HEK293 (cell line): ENCODE results near the gene LNX1.

Experiments
- PRDM4 ChIP-seq: fragments of 450-650 bp; formaldehyde crosslinking; IDR thresholded peaks from 2 replicates; pipeline ENCODE4 v1.5.1; 2017; ENCODE audit warnings: missing biosample characterization, missing genetic modification characterization
- ZBTB11 ChIP-seq: fragments of 450-650 bp; formaldehyde crosslinking; conservative IDR thresholded peaks from 2 replicates; pipeline ENCODE4 v1.5.1; 2016; ENCODE audit warnings: low read depth, missing biosample characterization, missing genetic modification characterization
- ZEB2 ChIP-seq: fragments of 450-650 bp; formaldehyde crosslinking; IDR thresholded peaks from 2 replicates; pipeline ENCODE4 v1.5.1; 2016; ENCODE audit warnings: missing biosample characterization, missing genetic modification characterization
- ZNF239 ChIP-seq: fragments of 450-650 bp; formaldehyde crosslinking; IDR thresholded peaks from 2 replicates; pipeline ENCODE4 v1.5.1; 2016; ENCODE audit warnings: missing biosample characterization, missing genetic modification characterization
- ZNF560 ChIP-seq: fragments of 450-650 bp; formaldehyde crosslinking; IDR thresholded peaks from 2 replicates; pipeline ENCODE4 v1.5.1; 2017; ENCODE audit warnings: missing biosample characterization, missing genetic modification characterization, borderline replicate concordance
- ZNF561 ChIP-seq: fragments of 450-650 bp; IDR thresholded peaks from 2 replicates; pipeline ENCODE4 v1.5.1; 2018; ENCODE audit warnings: missing biosample characterization, missing genetic modification characterization, borderline replicate concordance
- TF ChIP-seq, protein P1 (sequence below): fragments of 450-650 bp; formaldehyde crosslinking; IDR thresholded peaks from 2 replicates; pipeline ENCODE4 v1.5.1; 2016; ENCODE audit warnings: missing biosample characterization, missing genetic modification characterization

DNA sequence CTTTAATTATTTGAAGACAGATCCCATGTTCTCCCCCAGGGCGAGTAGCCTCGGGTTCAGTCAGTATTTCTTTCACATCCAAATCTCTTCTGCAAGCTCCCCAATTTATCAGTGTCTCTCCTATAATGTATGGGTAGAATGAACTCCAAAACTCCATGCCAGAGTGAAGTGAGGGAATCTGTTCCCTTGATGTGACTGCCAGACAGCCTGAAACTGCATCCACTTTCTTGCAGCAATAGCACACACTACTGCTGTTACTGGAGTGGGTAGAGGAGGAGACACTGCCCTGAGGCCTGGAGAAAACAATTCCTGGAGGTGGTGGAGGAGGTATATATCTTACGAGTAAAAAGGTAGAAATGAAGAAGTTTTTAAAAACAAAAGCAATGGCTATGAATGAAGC lies 11.0 kb downstream of the LNX1 start:
- TF ChIP-seq ZEB2, result no peak
- no peak for TF ChIP-seq ZNF239 (tag by site-specific recombination)
- TF ChIP-seq, protein P1, sequence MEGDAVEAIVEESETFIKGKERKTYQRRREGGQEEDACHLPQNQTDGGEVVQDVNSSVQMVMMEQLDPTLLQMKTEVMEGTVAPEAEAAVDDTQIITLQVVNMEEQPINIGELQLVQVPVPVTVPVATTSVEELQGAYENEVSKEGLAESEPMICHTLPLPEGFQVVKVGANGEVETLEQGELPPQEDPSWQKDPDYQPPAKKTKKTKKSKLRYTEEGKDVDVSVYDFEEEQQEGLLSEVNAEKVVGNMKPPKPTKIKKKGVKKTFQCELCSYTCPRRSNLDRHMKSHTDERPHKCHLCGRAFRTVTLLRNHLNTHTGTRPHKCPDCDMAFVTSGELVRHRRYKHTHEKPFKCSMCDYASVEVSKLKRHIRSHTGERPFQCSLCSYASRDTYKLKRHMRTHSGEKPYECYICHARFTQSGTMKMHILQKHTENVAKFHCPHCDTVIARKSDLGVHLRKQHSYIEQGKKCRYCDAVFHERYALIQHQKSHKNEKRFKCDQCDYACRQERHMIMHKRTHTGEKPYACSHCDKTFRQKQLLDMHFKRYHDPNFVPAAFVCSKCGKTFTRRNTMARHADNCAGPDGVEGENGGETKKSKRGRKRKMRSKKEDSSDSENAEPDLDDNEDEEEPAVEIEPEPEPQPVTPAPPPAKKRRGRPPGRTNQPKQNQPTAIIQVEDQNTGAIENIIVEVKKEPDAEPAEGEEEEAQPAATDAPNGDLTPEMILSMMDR, result no peak
- no peak for TF ChIP-seq ZNF561
- TF ChIP-seq ZNF560 (tag by site-specific recombination), result no peak
- TF ChIP-seq ZBTB11 (tag by site-specific recombination), result no peak
- TF ChIP-seq PRDM4 (tag by site-specific recombination), result no peak
